ENCODE measurements around the gene EDIL3.

- no peak for TF ChIP-seq CTCF (IDR thresholded peaks at IDR 0.05)
- TF ChIP-seq POLR2AphosphoS5 (IDR thresholded peaks at IDR 0.05; ENCODE audit: low read depth, low read length) = no peak
- no peak for TF ChIP-seq SIN3A (IDR thresholded peaks at IDR 0.05; ENCODE audit: borderline replicate concordance, insufficient read depth, low read depth, low read length)
Observed at GRCh38 chr5:84378420-84378819, 6.3 kb downstream of the EDIL3 start.
